ENCODE measurements around the gene ELOB. TPM values are rescaled to one million over a fixed set of nuclear protein-coding genes. Genes with fewer than 3 reads are reported as not detected.
A peak's percentile ranks its signal among the peaks of the same experiment; 100 is the strongest.

ELOB gene
- total and polyA plus RNA-seq, 2 of the 13 experiments (the other 11 are each of a cell fraction or from before 2014, with no cell fraction given), result 208 to 225 TPM

DNA sequence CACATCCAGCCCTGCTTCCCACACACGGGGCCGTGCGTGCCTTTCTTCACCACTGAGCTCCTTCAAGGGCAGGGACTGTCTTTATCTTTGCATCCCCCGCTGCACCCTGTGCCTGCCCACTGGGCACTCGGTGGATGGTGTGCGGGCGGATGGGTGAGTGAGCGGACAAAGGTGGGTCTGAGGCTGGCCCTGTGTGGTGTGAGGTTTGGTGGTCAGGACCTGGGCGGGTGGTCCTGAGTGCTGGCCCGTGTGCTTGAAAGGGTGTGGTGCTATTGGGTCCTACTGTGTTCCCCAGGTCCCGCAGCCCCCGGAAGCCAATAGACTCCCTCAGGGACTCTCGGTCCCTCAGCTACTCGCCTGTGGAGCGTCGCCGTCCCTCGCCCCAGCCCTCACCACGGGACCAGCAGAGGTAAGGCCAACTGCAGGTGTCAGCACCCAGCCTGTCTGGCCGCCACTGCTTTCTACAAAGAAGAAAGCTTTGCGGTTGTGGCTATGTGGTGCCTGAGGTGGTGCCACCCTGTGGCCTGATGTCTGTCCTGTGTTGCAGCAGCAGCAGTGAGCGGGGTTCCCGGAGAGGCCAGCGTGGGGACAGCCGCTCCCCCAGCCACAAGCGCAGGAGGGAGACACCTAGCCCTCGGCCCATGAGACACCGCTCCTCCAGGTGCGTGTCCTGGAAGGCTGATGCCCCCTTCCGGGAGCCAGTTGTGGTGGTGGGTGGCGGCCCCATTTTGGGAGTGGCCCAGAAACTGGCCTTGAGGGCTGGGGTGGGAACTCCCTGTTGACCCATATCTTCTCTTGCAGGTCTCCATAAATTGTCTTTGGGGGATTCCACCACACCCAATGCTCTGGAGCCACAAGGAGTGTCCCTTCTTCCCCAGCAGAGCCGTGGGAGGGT is 6.8 kb downstream of the ELOB start (continued):
- TF ChIP-seq, protein P1, sequence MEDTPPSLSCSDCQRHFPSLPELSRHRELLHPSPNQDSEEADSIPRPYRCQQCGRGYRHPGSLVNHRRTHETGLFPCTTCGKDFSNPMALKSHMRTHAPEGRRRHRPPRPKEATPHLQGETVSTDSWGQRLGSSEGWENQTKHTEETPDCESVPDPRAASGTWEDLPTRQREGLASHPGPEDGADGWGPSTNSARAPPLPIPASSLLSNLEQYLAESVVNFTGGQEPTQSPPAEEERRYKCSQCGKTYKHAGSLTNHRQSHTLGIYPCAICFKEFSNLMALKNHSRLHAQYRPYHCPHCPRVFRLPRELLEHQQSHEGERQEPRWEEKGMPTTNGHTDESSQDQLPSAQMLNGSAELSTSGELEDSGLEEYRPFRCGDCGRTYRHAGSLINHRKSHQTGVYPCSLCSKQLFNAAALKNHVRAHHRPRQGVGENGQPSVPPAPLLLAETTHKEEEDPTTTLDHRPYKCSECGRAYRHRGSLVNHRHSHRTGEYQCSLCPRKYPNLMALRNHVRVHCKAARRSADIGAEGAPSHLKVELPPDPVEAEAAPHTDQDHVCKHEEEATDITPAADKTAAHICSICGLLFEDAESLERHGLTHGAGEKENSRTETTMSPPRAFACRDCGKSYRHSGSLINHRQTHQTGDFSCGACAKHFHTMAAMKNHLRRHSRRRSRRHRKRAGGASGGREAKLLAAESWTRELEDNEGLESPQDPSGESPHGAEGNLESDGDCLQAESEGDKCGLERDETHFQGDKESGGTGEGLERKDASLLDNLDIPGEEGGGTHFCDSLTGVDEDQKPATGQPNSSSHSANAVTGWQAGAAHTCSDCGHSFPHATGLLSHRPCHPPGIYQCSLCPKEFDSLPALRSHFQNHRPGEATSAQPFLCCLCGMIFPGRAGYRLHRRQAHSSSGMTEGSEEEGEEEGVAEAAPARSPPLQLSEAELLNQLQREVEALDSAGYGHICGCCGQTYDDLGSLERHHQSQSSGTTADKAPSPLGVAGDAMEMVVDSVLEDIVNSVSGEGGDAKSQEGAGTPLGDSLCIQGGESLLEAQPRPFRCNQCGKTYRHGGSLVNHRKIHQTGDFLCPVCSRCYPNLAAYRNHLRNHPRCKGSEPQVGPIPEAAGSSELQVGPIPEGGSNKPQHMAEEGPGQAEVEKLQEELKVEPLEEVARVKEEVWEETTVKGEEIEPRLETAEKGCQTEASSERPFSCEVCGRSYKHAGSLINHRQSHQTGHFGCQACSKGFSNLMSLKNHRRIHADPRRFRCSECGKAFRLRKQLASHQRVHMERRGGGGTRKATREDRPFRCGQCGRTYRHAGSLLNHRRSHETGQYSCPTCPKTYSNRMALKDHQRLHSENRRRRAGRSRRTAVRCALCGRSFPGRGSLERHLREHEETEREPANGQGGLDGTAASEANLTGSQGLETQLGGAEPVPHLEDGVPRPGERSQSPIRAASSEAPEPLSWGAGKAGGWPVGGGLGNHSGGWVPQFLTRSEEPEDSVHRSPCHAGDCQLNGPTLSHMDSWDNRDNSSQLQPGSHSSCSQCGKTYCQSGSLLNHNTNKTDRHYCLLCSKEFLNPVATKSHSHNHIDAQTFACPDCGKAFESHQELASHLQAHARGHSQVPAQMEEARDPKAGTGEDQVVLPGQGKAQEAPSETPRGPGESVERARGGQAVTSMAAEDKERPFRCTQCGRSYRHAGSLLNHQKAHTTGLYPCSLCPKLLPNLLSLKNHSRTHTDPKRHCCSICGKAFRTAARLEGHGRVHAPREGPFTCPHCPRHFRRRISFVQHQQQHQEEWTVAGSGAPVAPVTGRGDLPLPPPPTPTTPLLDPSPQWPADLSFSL (CRISPR knock-in tag; IDR thresholded peaks at IDR 0.05), result no peak
- TF ChIP-seq ZNF782 (CRISPR knock-in tag; IDR thresholded peaks at IDR 0.05; ENCODE audit: borderline replicate concordance) (no peak), ZNF530 (CRISPR knock-in tag; IDR thresholded peaks at IDR 0.05; ENCODE audit: low read depth) (no peak), AGO2 (optimal IDR thresholded peaks at IDR 0.05; ENCODE audit: low read depth, low read length) (peak; percentile 99), SP140L (CRISPR knock-in tag; IDR thresholded peaks at IDR 0.05; ENCODE audit: borderline replicate concordance) (no peak), ZNF331 (CRISPR knock-in tag; IDR thresholded peaks at IDR 0.05) (no peak), PAF1 (CRISPR knock-in tag; IDR thresholded peaks at IDR 0.05) (peak; percentile 37; the same call in 1 of the 2 replicates), ZNF572 (CRISPR knock-in tag; IDR thresholded peaks at IDR 0.05) (no peak), AGO1 (IDR thresholded peaks at IDR 0.05; ENCODE audit: low read depth, low read length, poor library complexity, severe bottlenecking) (peak; percentile 61), HNRNPLL (IDR thresholded peaks at IDR 0.05; ENCODE audit: low read depth, low read length, poor library complexity, severe bottlenecking) (peak; percentile 15), SSRP1 (CRISPR knock-in tag; IDR thresholded peaks at IDR 0.05) (0 out of 2 replicates have a peak, but pooled peaks have one; percentile 21), THAP11 (CRISPR knock-in tag; IDR thresholded peaks at IDR 0.05) (no peak), RBFOX2 (IDR thresholded peaks at IDR 0.05; ENCODE audit: low read depth, low read length) (peak; percentile 67), NRL (CRISPR knock-in tag; IDR thresholded peaks at IDR 0.05; ENCODE audit: borderline replicate concordance) (no peak), POLR2AphosphoS2 (IDR thresholded peaks at IDR 0.05; ENCODE audit: low read depth, low read length) (peak; percentile 28), NCOR1 (IDR thresholded peaks at IDR 0.05; ENCODE audit: borderline replicate concordance, low read length) (no peak), U2AF1 (optimal IDR thresholded peaks at IDR 0.05; ENCODE audit: low read depth, low read length) (peak; percentile 41)
- TF ChIP-seq, protein P2, sequence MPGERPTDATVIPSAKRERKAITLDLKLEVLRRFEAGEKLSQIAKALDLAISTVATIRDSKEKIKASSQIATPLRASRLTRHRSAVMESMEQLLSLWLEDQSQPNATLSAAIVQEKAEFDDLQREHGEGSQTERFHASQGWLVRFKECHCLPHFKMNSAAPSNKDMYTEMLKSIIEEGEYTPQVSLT (CRISPR knock-in tag; IDR thresholded peaks at IDR 0.05; ENCODE audit: borderline replicate concordance, low read depth), result no peak
- TF ChIP-seq, protein P3, sequence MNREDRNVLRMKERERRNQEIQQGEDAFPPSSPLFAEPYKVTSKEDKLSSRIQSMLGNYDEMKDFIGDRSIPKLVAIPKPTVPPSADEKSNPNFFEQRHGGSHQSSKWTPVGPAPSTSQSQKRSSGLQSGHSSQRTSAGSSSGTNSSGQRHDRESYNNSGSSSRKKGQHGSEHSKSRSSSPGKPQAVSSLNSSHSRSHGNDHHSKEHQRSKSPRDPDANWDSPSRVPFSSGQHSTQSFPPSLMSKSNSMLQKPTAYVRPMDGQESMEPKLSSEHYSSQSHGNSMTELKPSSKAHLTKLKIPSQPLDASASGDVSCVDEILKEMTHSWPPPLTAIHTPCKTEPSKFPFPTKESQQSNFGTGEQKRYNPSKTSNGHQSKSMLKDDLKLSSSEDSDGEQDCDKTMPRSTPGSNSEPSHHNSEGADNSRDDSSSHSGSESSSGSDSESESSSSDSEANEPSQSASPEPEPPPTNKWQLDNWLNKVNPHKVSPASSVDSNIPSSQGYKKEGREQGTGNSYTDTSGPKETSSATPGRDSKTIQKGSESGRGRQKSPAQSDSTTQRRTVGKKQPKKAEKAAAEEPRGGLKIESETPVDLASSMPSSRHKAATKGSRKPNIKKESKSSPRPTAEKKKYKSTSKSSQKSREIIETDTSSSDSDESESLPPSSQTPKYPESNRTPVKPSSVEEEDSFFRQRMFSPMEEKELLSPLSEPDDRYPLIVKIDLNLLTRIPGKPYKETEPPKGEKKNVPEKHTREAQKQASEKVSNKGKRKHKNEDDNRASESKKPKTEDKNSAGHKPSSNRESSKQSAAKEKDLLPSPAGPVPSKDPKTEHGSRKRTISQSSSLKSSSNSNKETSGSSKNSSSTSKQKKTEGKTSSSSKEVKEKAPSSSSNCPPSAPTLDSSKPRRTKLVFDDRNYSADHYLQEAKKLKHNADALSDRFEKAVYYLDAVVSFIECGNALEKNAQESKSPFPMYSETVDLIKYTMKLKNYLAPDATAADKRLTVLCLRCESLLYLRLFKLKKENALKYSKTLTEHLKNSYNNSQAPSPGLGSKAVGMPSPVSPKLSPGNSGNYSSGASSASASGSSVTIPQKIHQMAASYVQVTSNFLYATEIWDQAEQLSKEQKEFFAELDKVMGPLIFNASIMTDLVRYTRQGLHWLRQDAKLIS (CRISPR knock-in tag; IDR thresholded peaks at IDR 0.05), result no peak

Data from HepG2 (cell line).